ENCODE results near the gene SLC5A11.
"Not testable (repeated sequence)": the region's sequence is repeated elsewhere in the genome, so short reads cannot be mapped to it uniquely, and the experiment has no call there.

SLC5A11 gene

GRCh38 chr16:24837969-24838368 lies 7.8 kb upstream of the SLC5A11 start:
- no peak for DNase-seq

DNA sequence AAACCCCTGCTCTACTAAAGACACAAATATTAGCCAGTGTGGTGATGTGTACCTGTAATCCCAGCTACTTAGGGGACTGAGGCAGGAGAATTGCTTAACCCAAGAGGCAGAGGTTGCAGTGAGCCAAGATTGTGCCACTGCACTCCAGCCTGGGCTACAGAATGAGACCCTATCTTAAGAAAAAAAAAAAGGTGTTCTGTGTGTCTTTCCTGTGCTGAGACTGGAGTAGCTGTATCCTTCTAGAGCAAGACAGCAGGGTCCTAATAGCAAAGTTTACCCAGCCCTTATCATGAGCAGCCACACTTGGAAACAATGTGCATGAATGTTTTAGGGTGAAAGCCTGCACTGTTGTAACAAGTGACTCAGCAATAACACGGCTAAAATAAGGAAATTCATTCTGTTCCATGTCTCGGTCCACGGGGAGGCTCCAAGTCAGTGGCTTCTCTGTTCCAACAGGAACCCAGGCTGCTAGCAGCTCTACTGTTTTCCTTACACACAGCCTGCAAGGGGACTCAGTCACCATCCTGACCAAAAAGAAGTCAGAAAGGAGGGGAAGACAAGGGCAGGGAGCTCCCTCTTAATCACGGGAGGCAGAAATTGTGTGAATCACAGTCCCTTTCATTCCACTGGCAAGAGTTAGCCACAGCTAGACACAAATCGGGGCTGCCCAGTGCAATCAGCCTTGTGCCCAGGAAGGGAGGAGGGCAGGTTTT lies 7.1 kb upstream of the SLC5A11 start:
- DNase-seq, result peak; percentile 25

DNA sequence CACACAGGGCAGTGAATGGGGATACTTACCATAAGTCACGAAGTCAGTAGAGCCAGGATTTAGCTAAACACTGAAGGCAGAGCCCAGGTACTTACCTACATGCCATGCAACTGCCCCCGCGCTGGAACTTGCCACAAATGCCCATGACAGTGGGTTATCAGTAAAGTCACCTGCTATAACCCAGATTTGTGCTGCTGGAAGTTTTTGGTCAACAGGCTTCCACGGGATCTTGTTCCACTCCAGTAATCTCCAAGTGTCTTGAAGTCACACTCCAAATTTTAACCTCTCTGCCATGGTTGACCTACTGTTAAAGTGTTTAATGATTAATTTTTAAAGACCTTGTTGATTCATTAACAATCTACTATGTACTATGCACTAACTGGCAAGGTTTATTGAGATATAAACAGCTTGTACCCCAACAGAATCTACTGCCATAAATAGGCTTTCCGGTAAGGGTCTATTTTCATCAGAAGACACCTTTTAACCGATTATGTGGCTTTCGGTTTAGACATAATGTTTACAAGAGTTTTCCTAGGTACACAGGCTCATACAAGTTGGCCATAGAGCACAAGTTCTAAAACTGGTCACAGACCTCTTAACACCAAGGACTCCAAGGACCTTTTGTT lies 6.3 kb upstream of the SLC5A11 start:
- no peak for DNase-seq

DNA sequence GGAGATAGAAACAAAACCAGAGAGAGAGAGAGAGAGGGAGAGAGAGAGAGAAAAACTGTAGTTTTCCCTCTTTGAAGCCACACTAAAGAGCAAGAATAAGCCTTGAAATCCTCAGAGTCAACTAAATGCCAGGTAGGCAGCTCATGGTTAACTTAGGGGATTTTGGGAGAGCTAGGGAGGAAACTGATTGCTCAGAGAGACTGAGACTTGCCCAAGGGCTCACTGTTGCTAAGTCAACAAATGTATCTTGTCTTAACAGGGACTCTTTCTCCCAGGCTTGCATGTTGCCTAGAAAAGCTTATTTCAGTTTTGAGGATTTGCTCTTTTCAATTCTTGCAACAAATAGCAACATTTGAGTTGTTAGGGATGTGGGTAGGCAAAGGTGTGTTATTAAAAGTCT lies 4.5 kb upstream of the SLC5A11 start:
- DNase-seq, result no peak

DNA sequence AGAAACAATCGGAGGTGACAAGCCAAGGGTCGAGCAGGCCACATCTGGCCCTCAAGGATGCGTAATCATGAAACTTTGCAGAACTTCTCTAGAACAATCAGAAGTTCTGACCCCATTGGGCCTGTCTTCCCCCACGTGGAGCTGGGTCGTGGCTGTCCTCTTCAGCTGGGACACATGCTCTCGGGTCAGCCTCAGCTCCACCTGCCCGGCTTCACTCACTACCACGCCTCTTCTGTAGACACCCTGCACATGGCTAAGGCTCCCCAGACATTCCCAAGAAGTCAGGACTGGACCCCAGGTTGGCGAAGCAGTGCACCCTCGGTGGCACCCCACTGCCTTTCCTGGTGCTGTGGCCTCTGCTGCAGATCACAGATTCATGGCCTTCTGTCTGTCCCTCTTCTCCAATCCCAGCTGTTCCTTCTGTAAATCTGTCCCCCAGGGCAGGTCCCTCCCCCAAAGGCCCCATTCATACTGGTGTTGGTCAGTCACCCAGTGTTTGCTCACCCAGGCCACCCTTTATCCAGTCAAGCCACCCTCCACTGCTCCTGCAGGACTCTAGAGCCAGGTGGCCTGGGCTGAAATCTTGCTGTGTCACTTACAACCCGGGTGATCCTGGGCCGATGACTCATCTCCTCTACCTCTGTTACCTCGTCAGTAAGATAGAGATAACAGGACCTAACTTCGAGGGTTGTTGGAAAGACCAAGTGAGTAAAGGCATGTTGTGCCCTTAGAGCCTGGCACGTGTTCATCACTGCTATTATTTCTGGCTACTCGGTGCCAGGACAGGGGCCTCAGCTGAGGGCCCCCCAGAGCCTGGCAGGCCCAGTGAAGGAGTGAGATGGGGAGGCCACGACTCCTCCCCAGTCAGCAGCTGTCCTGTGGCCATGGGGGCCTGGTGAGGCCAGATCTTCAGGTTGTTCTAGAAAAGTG lies 1.4 kb upstream of the SLC5A11 start:
- no peak for DNase-seq

- not testable (repeated sequence) for DNase-seq
These were observed 765 bp upstream of the SLC5A11 start for GRCh38 chr16:24845031-24845365.

DNA sequence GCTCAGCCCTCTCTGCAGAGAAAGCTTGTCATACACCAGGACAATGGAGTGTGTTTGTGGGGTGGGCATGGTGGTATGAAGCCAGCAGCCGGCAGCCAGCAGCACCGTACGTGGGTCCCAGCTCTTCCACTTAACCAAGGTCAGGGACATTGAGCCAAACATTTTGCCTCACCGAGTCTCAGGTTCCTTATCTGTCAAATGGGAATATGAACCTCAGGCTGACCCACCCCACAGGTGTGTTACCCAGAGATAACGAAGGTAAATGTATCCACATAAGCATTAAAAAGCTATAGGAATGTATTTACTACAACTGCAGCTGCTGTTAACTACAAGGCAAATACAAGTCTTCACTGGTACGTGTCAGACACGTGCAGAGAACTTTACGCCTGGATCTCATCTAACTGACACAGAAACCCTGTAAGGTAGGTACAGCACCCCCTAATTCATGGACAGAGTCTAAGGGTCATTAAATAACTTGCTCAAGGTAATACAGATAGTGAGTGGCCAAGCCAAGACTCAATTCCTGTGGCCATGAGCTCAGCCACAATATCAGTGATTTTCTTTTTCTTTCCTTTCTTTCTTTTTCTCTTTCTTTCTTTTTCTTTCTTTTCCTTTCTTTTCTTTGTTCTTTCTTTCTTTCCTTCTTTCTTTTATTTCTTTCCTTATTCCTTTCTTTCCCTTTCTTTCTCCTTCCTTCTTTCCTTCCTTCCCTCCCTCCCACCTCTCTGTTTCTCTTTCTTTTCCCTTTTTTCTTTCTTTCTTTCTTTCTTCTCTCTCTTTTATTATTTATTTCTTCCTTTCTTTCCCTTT lies 990 bp downstream of the SLC5A11 start:
- no peak for DNase-seq

- DNase-seq, result no peak
These were observed 1.5 kb downstream of the SLC5A11 start for GRCh38 chr16:24847358-24847664.

- DNase-seq, result peak; percentile 66
These were observed 2.3 kb downstream of the SLC5A11 start for GRCh38 chr16:24848065-24848464.

GRCh38 chr16:24849641-24850040 lies 3.9 kb downstream of the SLC5A11 start:
- no peak for DNase-seq

GRCh38 chr16:24850289-24850938 lies 4.7 kb downstream of the SLC5A11 start:
- DNase-seq, result peak; percentile 42

GRCh38 chr16:24851700-24852099 lies 5.9 kb downstream of the SLC5A11 start:
- no peak for DNase-seq

DNA sequence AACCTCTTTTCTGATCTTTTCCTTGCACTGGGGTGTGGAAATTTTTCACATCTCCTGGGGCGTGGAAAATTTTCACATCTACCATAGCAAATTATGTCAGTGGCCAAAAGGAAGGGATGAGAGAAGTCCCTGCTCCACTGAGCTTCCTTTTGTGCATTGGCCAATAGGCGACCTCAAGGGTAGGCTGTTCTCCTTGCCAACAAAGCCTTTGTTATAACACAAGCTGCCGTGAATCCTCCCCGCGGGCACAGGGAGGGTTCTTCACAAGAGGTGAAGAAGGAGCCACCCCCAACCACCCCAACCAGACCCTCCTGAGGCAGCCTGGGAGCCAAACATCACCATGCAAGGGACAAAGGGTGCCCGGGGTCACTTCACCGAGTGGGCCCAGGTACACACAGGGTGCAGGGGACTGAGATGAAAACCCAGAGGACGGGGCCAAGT lies 6.5 kb downstream of the SLC5A11 start:
- no peak for DNase-seq

DNA sequence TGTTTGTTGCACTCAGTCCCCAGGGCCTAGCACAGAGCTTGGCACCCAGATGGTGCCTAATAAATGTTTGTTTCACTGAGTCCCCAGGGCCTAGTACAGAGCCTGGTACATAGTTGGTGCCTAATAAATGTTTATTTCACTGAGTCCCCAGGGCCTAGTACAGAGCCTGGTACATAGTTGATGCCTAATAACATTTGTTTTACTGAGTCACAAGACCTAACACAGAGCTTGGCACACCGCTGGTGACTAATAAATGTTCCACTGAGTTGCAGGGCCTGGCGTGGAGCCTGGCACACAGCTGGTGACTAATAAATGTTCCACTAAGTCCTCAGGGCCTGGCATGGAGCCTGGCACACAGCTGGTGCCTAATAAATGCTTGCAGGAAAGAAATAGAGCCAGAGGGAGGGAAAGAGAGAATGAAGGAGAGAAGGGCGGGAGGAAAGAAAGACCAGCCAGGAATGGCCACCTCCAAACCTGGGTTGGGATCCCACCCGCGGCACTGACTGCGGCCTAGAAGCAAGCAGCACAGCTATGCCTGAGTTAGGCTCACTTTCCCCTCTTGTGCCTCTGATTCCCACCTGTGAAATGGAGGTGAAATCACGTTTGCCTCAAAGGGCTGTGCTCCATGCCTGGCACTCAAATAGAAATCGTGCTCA lies 7.5 kb downstream of the SLC5A11 start:
- DNase-seq, result no peak

- peak; percentile 44 for DNase-seq
These were observed 8.1 kb downstream of the SLC5A11 start for GRCh38 chr16:24853830-24854229.

DNA sequence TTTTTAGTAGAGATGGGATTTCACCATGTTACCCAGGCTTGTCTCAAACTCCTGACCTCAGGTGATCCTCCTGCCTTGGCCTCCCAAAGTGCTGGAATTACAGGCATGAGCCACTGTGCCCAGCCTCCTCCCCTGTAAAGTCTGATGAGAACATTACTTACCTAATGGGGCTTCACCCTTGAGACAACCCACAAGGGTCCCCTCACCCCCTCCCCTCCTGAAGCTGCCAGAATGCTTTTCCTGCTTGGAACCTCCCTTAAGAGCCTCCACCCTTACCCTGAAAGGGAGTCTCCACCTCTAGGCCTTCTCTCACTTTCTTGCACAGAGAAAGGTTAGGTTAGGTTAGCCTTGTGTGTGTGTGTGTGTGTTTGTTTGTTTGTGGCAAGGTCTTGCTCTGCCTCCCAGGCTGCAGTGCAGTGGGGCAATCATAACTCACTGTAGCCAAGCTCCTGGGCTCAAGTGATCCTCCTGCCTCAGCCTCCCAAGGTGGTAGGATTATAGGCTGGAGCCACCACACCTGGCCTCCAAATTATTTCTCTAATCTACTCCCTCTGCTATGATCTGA lies 8.9 kb downstream of the SLC5A11 start:
- DNase-seq, result no peak

DNA sequence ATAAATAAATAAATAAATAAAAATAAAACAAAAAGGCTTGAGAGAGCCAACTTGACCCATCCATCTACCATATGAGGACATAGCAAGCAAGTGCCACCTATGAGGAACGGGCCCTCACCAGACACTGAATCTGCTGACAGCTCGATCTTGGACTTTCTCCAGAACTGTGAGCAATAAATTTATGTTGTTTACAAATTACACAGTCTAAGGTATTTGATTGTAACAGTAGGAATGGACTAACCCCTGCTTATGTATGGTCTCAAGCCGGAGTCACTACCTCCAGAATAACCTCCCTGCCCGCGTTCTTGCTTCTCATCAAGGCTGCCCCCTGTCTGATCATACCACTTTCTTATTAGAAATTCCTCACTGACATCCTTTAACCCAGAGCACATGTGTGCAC lies 9.9 kb downstream of the SLC5A11 start:
- DNase-seq, result no peak

GRCh38 chr16:24856871-24857270 lies 11.1 kb downstream of the SLC5A11 start:
- not testable (repeated sequence) for DNase-seq

- peak; percentile 53 for DNase-seq
These were observed 12.7 kb downstream of the SLC5A11 start for GRCh38 chr16:24858219-24859041.

DNA sequence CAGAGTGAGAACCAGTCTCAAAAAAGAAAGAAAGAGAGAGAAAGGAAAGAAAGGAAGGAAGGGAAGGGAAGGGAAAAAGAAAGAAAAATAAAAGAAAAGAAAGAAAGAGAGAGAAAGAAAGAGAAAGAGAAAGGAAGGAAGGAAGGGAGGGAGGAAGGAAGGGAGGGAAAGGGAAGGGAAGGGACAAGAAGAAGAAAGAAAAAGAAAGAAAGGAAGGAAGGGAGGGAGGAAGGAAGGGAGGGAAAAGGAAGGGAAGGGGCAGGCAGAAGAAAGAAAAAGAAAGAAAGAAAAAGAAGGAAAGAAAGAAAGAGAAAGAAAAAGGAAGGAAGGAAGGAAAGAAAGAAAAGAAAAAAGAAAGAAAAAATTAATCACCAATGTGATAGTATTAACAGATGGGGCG lies 15.7 kb downstream of the SLC5A11 start:
- DNase-seq, result no peak

Measured in fibroblast of upper back skin (primary cell).